PC-9 (cell line): ENCODE measurements around the gene PCSK5. TPM values are rescaled to one million over a fixed set of nuclear protein-coding genes. Genes with fewer than 3 reads are reported as not detected.
A peak's percentile ranks its signal among the peaks of the same experiment; 100 is the strongest.
"Not testable (repeated sequence)": the region's sequence is repeated elsewhere in the genome, so short reads cannot be mapped to it uniquely, and the experiment has no call there.

ENCODE experiments used
- BruUV-seq: library from RNA; stranded (reverse); fragments of 400-500 nt; replicated peaks from 2 replicates; lab custom pipeline; 2021; lab: Mats Ljungman, UMichigan
- CTCF ChIA-PET: fragments of 300-600 bp; sonication (Branson Sonifier 250); formaldehyde crosslinking; loops from one replicate; lab custom pipeline; 2022; ENCODE audit warnings: antibody characterized with exemption; lab: Charles Lee
- POLR2A ChIA-PET: fragments of 300-600 bp; sonication (Branson Sonifier 250); formaldehyde crosslinking; loops from one replicate; lab custom pipeline; 2022; ENCODE audit warnings: antibody characterized with exemption; ENCODE audit not compliant: unreplicated experiment; lab: Charles Lee
- DNase-seq, 2 experiments: peaks; one replicate each; pipeline versions ENCODE4 v3.0.0 to v3.0.0-alpha.2; 2015 to 2022; ENCODE audit warnings: mixed read lengths in 1 of 2
- H2AFZ ChIP-seq: fragments of 200-600 bp; sonication (generic); 2 replicates; pipeline ENCODE4 v1.8.1; 2017; ENCODE audit warnings: antibody characterized with exemption
- H3F3A ChIP-seq: fragments of 200-600 bp; sonication (generic); 2 replicates; pipeline ENCODE4 v1.8.1; 2017; ENCODE audit warnings: antibody characterized with exemption, mild to moderate bottlenecking, low read depth; ENCODE audit not compliant: insufficient read depth
- H3K27ac ChIP-seq: fragments of 200-600 bp; sonication (generic); 2 replicates; pipeline ENCODE4 v1.6.1; 2016; ENCODE audit warnings: mixed run types
- H3K27me3 ChIP-seq: fragments of 200-600 bp; sonication (generic); 2 replicates; pipeline ENCODE4 v1.6.1; 2016; ENCODE audit warnings: low read depth, mixed run types; ENCODE audit not compliant: insufficient read depth
- H3K36me3 ChIP-seq: fragments of 200-600 bp; sonication (generic); 2 replicates; pipeline ENCODE4 v1.6.1; 2016; ENCODE audit warnings: low read depth, mixed run types
- H3K4me1 ChIP-seq: fragments of 200-600 bp; sonication (generic); replicated peaks from 2 replicates; pipeline ENCODE4 v1.6.1; 2016; ENCODE audit warnings: mixed run types; ENCODE audit not compliant: insufficient read depth
- H3K4me2 ChIP-seq: fragments of 200-600 bp; sonication (generic); 2 replicates; pipeline ENCODE4 v1.6.1; 2017; ENCODE audit warnings: mixed run types
- H3K4me3 ChIP-seq: fragments of 200-600 bp; sonication (generic); 2 replicates; pipeline ENCODE4 v1.6.1; 2016; ENCODE audit warnings: mixed run types
- H3K79me2 ChIP-seq: fragments of 200-600 bp; sonication (generic); 2 replicates; pipeline ENCODE4 v1.6.1; 2017; ENCODE audit warnings: low read depth, mixed run types
- H3K9me2 ChIP-seq: fragments of 200-600 bp; sonication (generic); 2 replicates; pipeline ENCODE4 v1.8.1; 2017; ENCODE audit warnings: mild to moderate bottlenecking; ENCODE audit not compliant: insufficient read depth
- H3K9me3 ChIP-seq: fragments of 200-600 bp; sonication (generic); 2 replicates; pipeline ENCODE4 v1.8.1; 2016; ENCODE audit warnings: low read depth; ENCODE audit not compliant: insufficient read depth
- H4K20me1 ChIP-seq: fragments of 200-600 bp; sonication (generic); 2 replicates; pipeline ENCODE4 v1.8.1; 2017; ENCODE audit not compliant: insufficient read depth
- EZH2 ChIP-seq: fragments of 200-600 bp; sonication (generic); IDR thresholded peaks from 2 replicates; pipeline ENCODE4 v1.8.0; 2017; ENCODE audit warnings: antibody characterized with exemption, low read depth
- intact Hi-C: fragments of 100-400 bp; cut with micrococcal nuclease; formaldehyde crosslinking; loops from one replicate; pipeline ENCODE4 v1.10.0; 2022; ENCODE audit not compliant: unreplicated experiment
- total RNA-seq: library from RNA; stranded (reverse); gene quantifications from 2 replicates; pipeline ENCODE4 v1.2.3, GENCODE V29; 2021
- TF ChIP-seq, protein P1 (sequence below): fragments of 200-600 bp; sonication (generic); conservative IDR thresholded peaks from 2 replicates; pipeline ENCODE4 v1.6.1; 2017; ENCODE audit warnings: mixed run types, antibody characterized with exemption, mild to moderate bottlenecking, moderate library complexity

Gene PCSK5
- total RNA-seq, 1 experiment from 2014 or later, result 8.2 TPM

DNA sequence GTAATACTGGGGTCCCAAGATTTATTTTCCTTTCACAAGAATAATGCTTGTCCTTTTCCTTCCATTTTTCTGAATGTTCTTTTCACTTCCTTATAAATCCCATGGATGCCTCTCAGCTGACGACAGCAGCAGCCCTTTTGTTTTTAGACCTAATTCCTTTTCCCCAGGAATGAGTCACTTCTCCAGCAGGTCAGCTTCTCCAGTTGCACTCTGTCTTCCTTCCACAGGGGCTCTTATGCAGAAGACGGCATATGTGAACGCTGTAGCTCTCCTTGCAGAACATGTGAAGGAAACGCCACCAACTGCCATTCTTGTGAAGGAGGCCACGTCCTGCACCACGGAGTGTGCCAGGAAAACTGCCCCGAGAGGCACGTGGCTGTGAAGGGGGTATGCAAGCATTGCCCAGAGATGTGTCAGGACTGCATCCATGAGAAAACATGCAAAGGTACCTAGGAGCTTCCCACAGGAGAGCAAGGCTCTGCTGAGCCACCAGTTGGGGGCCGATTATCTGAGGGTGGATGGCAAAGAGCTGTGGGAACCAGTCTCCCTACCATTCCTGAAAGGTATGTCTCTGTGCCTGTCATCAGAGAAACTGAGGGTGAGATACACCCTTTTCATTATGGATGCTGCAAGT, 430.8 kb downstream of the PCSK5 start:
- Histone ChIP-seq H3K4me2 (peak overlapping the region; percentile 60), H3K9me3 (no peaks in the 10 kb centered on the region; the same call in 1 of the 2 replicates)

GRCh38 chr9:76322810-76323209, 432.3 kb downstream of the PCSK5 start:
- Histone ChIP-seq H3K4me1 (peaks cover 34% of the 10 kb centered on the region), H3K9me3 (no peaks in the 10 kb centered on the region; the same call in 1 of the 2 replicates), H3K9me2 (no peaks in the 10 kb centered on the region), H3K79me2 (no peaks in the 10 kb centered on the region), H3K4me3 (no peak overlapping the region), H2AFZ (no peak overlapping the region), H3F3A (peaks cover 6% of the 10 kb centered on the region; the same call in 1 of the 2 replicates), H4K20me1 (no peaks in the 10 kb centered on the region), H3K4me2 (no peak overlapping the region), H3K36me3 (no peaks in the 10 kb centered on the region), H3K27me3 (no peaks in the 10 kb centered on the region), H3K27ac (no peak overlapping the region)
- DNase-seq, result peak in 1 of 2 experiments; percentile 29
- intact Hi-C loops, result loop anchor here (2.0 to 5.0 kb wide), 2 partner anchors 119 to 198 kb away; no protein-coding TSS in a partner anchor
- no TSS peak for BruUV-seq
- ChIA-PET CTCF (no interaction called here), POLR2A (no interaction called here)
- no peak for TF ChIP-seq EZH2
- TF ChIP-seq, protein P1, sequence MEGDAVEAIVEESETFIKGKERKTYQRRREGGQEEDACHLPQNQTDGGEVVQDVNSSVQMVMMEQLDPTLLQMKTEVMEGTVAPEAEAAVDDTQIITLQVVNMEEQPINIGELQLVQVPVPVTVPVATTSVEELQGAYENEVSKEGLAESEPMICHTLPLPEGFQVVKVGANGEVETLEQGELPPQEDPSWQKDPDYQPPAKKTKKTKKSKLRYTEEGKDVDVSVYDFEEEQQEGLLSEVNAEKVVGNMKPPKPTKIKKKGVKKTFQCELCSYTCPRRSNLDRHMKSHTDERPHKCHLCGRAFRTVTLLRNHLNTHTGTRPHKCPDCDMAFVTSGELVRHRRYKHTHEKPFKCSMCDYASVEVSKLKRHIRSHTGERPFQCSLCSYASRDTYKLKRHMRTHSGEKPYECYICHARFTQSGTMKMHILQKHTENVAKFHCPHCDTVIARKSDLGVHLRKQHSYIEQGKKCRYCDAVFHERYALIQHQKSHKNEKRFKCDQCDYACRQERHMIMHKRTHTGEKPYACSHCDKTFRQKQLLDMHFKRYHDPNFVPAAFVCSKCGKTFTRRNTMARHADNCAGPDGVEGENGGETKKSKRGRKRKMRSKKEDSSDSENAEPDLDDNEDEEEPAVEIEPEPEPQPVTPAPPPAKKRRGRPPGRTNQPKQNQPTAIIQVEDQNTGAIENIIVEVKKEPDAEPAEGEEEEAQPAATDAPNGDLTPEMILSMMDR, result no peak

More for the DNA sequence above, 430.8 kb downstream of the PCSK5 start:
- TF ChIP-seq, protein P1, result no peak
- no peak for TF ChIP-seq EZH2
- H3K9me2 ChIP-seq, result no peaks in the 10 kb centered on the region
- no peaks in the 10 kb centered on the region for H3K36me3 ChIP-seq
- ChIA-PET CTCF (interaction anchor here (0.6 to 0.9 kb wide), 4 partner anchors 44 to 1544 kb away, joined by 3 to 5 read pairs (median 3); no protein-coding TSS in a partner anchor), POLR2A (interaction anchor here (0.5 to 0.6 kb wide), 2 partner anchors 55 to 1210 kb away, joined by 3 to 7 read pairs; no protein-coding TSS in a partner anchor)
- intact Hi-C loops, result loop anchor here (1.0 to 5.0 kb wide), 4 partner anchors 31 to 121 kb away; no protein-coding TSS in a partner anchor
- H3K4me3 ChIP-seq, result no peak overlapping the region
- peak overlapping the region; percentile 82 for H3K27ac ChIP-seq
- no peaks in the 10 kb centered on the region for H4K20me1 ChIP-seq
- H3K79me2 ChIP-seq, result no peaks in the 10 kb centered on the region
- H3F3A ChIP-seq, result peaks cover 6% of the 10 kb centered on the region; the same call in 1 of the 2 replicates
- H3K4me1 ChIP-seq, result peaks cover 34% of the 10 kb centered on the region
- BruUV-seq, result no TSS peak
- H2AFZ ChIP-seq, result no peak overlapping the region
- DNase-seq, result peak; percentile 58 to 86
- no peaks in the 10 kb centered on the region for H3K27me3 ChIP-seq

DNA sequence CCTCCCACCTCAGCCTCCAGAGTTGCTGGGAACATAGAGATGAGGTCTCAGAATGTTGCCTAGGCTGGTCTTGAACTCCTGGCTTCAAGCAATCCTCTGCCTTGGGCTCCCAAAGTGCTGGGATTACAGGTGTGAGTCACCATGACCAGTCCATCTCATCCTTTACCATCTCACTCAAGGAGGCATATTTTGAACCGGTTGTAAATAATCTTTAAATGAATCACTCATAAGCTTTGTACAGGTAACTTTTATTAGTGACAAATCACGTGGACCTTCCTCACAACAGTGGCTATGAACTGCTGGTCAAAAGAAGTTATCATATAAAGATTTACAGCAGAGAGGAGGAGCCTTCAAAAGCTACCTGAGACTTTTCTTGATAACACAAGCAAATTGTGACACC, 433.0 kb downstream of the PCSK5 start:
- Histone ChIP-seq H3K36me3 (no peaks in the 10 kb centered on the region), H3K9me3 (no peaks in the 10 kb centered on the region; the same call in 1 of the 2 replicates), H3K27ac (peak overlapping the region; percentile 54), H3K9me2 (no peaks in the 10 kb centered on the region), H3K79me2 (no peaks in the 10 kb centered on the region), H3K27me3 (no peaks in the 10 kb centered on the region), H2AFZ (no peak overlapping the region), H3K4me2 (no peak overlapping the region), H3F3A (peaks cover 6% of the 10 kb centered on the region; the same call in 1 of the 2 replicates), H3K4me3 (no peak overlapping the region), H3K4me1 (peaks cover 34% of the 10 kb centered on the region), H4K20me1 (no peaks in the 10 kb centered on the region)
- TF ChIP-seq, protein P1, result no peak
- TF ChIP-seq EZH2, result no peak
- ChIA-PET POLR2A (no interaction called here), CTCF (no interaction called here)
- peak in 1 of 2 experiments; percentile 89 for DNase-seq
- intact Hi-C loops, result loop anchor here (2.0 to 5.0 kb wide), 2 partner anchors 119 to 197 kb away; no protein-coding TSS in a partner anchor
- BruUV-seq, result no TSS peak

DNA sequence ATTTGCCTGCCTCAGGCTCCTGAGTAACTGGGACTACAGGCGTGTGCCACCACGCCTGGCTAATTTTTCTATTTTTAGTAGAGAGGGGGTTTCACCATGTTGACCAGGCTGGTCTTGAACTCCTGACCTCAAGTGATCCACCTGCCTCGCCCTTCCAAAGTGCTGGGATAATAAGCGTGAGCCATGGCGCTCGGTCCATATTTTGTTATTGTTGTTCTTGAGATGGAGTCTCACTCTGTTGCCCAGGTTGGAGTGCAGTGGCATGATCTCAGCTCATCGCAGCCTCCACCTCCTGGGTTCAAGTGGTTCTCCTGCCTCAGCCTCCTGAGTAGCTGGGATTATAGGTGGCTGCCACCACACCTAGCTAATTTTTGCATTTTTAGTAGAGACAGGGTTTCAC, 433.6 kb downstream of the PCSK5 start:
- H3K9me3 ChIP-seq, H3K27me3 ChIP-seq, CTCF ChIA-PET, POLR2A ChIA-PET, BruUV-seq, H3F3A ChIP-seq, H3K36me3 ChIP-seq, H3K9me2 ChIP-seq, H3K4me3 ChIP-seq, H3K4me2 ChIP-seq, H3K79me2 ChIP-seq, DNase-seq, H4K20me1 ChIP-seq, H2AFZ ChIP-seq: not testable (repeated sequence)
- Histone ChIP-seq H3K4me1 (peaks cover 34% of the 10 kb centered on the region), H3K27ac (peak overlapping the region; percentile 54; the same call in 1 of the 2 replicates)
- intact Hi-C loops, result loop anchor here (5.0 kb wide), 1 partner anchor 118 kb away; no protein-coding TSS in a partner anchor
